Neural progenitor cell (in vitro differentiated cells): ENCODE measurements around the gene ARMH3. TPM values are rescaled to one million over a fixed set of nuclear protein-coding genes. Genes with fewer than 3 reads are reported as not detected.
"Not testable (repeated sequence)": the region's sequence is repeated elsewhere in the genome, so short reads cannot be mapped to it uniquely, and the experiment has no call there.

Experiments used
- DNase-seq: peaks from one replicate; pipeline ENCODE4 v3.0.0-alpha.2; 2016; ENCODE audit warnings: low spot score
- H2AFZ ChIP-seq: fragments of 200-600 bp; sonication (generic); replicated peaks from 2 replicates; pipeline ENCODE4 v1.6.1; 2016; ENCODE audit warnings: antibody characterized with exemption
- H3F3A ChIP-seq: fragments of 200-600 bp; sonication (generic); 2 replicates; pipeline ENCODE4 v1.6.1; 2016; ENCODE audit warnings: antibody characterized with exemption, low read depth
- H3K27ac ChIP-seq: fragments of 200-600 bp; sonication (generic); 2 replicates; pipeline ENCODE4 v1.5.1; 2016; ENCODE audit warnings: mild to moderate bottlenecking
- H3K27me3 ChIP-seq: fragments of 200-600 bp; sonication (generic); 2 replicates; pipeline ENCODE4 v1.6.1; 2016; ENCODE audit warnings: mild to moderate bottlenecking, moderate library complexity
- H3K36me3 ChIP-seq: fragments of 200-600 bp; sonication (generic); 2 replicates; pipeline ENCODE4 v1.5.1; 2016
- H3K4me1 ChIP-seq: fragments of 200-600 bp; sonication (generic); 2 replicates; pipeline ENCODE4 v1.6.1; 2016; ENCODE audit warnings: mixed run types
- H3K4me2 ChIP-seq: fragments of 200-600 bp; sonication (generic); 2 replicates; pipeline ENCODE4 v1.6.1; 2016
- H3K4me3 ChIP-seq: fragments of 200-600 bp; sonication (generic); 2 replicates; pipeline ENCODE4 v1.5.1; 2016
- H3K79me2 ChIP-seq: fragments of 200-600 bp; sonication (generic); 2 replicates; pipeline ENCODE4 v1.6.1; 2016; ENCODE audit warnings: low read depth
- H3K9ac ChIP-seq: fragments of 200-600 bp; sonication (generic); 2 replicates; pipeline ENCODE4 v1.6.1; 2016
- H3K9me3 ChIP-seq: fragments of 200-600 bp; sonication (generic); 2 replicates; pipeline ENCODE4 v1.5.1; 2016; ENCODE audit warnings: low read depth
- H4K20me1 ChIP-seq: fragments of 200-600 bp; sonication (generic); 2 replicates; pipeline ENCODE4 v1.6.1; 2016; ENCODE audit warnings: low read depth
- H3K27ac Mint-ChIP-seq: 3 replicates; pipeline ENCODE4 v1.8.0; 2021; ENCODE audit warnings: mixed read lengths
- H3K27me3 Mint-ChIP-seq: 2 replicates; pipeline ENCODE4 v1.8.0; 2022; ENCODE audit warnings: low read depth, mild to moderate bottlenecking, inconsistent platforms, moderate library complexity, mixed read lengths; ENCODE audit not compliant: insufficient read depth
- H3K36me3 Mint-ChIP-seq: 3 replicates; pipeline ENCODE4 v1.8.0; 2021; ENCODE audit warnings: mixed read lengths
- H3K4me1 Mint-ChIP-seq: 3 replicates; pipeline ENCODE4 v1.8.0; 2021; ENCODE audit warnings: mixed read lengths
- H3K4me3 Mint-ChIP-seq: 3 replicates; pipeline ENCODE4 v1.8.0; 2021; ENCODE audit warnings: mild to moderate bottlenecking, moderate library complexity, mixed read lengths
- H3K9me3 Mint-ChIP-seq: 3 replicates; pipeline ENCODE4 v1.8.0; 2020; ENCODE audit warnings: mixed read lengths
- EZH2 ChIP-seq: fragments of 200-600 bp; sonication (generic); IDR thresholded peaks from 2 replicates; pipeline ENCODE4 v1.6.1; 2017; ENCODE audit warnings: antibody characterized with exemption, mild to moderate bottlenecking, moderate library complexity
- EZH2phosphoT487 ChIP-seq: fragments of 200-600 bp; sonication (generic); IDR thresholded peaks from 2 replicates; pipeline ENCODE4 v1.6.1; 2017; ENCODE audit warnings: antibody characterized with exemption
- total RNA-seq: library from RNA; depleted of rRNA; stranded (reverse); fragments of >200 nt; gene quantifications from 2 replicates; pipeline ENCODE4 v1.2.3, GENCODE V29; 2015; ENCODE audit warnings: low replicate concordance
- TF ChIP-seq, protein P1 (sequence below): fragments of 200-600 bp; sonication (generic); IDR thresholded peaks from 2 replicates; pipeline ENCODE4 v1.5.1; 2017; ENCODE audit warnings: antibody characterized with exemption, mild to moderate bottlenecking

ARMH3 gene
- total RNA-seq, 1 donor from 2014 or later = 14.5 TPM

DNA sequence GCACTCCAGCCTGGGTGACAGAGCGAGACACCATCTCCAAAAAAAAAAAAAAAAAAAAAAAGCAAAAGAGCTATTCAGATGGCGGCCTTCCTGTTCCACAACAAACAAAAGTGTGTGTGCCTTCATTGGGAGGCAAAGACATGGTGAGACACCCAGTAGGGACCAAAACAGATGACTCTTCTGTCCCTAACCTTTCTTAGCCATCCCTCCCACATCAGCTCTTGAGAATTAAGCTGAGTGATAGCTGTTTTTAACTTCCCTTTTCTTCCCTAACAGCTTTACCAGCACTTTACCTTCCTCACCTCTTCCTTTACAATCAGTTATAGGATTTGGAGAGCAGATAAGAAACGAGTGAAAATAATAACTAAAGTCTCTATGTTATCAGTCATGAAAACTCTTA is 48.2 kb downstream of the ARMH3 start:
- Histone ChIP-seq H3K79me2 (no peaks in the 10 kb centered on the region), H3F3A (peaks cover 10% of the 10 kb centered on the region), H3K4me1 (no peaks in the 10 kb centered on the region), H3K9ac (no peak overlapping the region), H3K4me3 (no peak overlapping the region), H4K20me1 (no peaks in the 10 kb centered on the region), H3K9me3 (no peaks in the 10 kb centered on the region), H3K27me3 (no peaks in the 10 kb centered on the region), H3K4me2 (no peak overlapping the region), H3K27ac (no peak overlapping the region), H2AFZ (no peak overlapping the region), H3K36me3 (peaks cover 4% of the 10 kb centered on the region)
- no peak overlapping the region for H3K4me3 Mint-ChIP-seq
- TF ChIP-seq, protein P1, sequence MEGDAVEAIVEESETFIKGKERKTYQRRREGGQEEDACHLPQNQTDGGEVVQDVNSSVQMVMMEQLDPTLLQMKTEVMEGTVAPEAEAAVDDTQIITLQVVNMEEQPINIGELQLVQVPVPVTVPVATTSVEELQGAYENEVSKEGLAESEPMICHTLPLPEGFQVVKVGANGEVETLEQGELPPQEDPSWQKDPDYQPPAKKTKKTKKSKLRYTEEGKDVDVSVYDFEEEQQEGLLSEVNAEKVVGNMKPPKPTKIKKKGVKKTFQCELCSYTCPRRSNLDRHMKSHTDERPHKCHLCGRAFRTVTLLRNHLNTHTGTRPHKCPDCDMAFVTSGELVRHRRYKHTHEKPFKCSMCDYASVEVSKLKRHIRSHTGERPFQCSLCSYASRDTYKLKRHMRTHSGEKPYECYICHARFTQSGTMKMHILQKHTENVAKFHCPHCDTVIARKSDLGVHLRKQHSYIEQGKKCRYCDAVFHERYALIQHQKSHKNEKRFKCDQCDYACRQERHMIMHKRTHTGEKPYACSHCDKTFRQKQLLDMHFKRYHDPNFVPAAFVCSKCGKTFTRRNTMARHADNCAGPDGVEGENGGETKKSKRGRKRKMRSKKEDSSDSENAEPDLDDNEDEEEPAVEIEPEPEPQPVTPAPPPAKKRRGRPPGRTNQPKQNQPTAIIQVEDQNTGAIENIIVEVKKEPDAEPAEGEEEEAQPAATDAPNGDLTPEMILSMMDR = no peak
- no peak for TF ChIP-seq EZH2phosphoT487
- TF ChIP-seq EZH2 = no peak
- H3K36me3 Mint-ChIP-seq = peaks cover 14% of the 10 kb centered on the region
- H3K27me3 Mint-ChIP-seq = no peaks in the 10 kb centered on the region
- H3K27ac Mint-ChIP-seq = no peak overlapping the region
- H3K4me1 Mint-ChIP-seq = no peaks in the 10 kb centered on the region
- no peaks in the 10 kb centered on the region for H3K9me3 Mint-ChIP-seq
- no peak for DNase-seq

DNA sequence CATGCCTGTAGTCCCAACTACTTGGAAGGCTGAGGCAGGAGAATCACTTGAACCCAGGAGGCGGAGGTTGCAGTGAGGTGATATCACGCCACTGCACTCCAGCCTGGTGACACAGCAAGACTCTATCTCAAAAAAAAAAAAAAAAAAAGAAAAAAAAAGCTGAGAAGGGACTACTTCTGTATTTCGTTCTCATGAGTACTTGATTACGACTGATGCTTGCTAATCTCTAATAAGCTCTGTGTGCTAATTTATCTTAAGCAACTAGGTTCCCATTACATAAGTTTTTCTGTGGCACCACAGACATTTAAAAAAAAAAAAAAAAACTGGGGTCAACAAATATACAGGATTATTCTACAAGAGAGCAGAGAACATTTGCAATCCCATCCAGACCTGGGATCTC is 48.9 kb downstream of the ARMH3 start:
- not testable (repeated sequence) for H3K9me3 ChIP-seq, H3K9me3 Mint-ChIP-seq, H3K4me3 ChIP-seq, H3K4me3 Mint-ChIP-seq, H4K20me1 ChIP-seq, H3K27me3 Mint-ChIP-seq, H3K9ac ChIP-seq, H3K36me3 ChIP-seq, H3K4me1 ChIP-seq, H3K4me1 Mint-ChIP-seq, H3K79me2 ChIP-seq, H3K4me2 ChIP-seq, H3K27ac Mint-ChIP-seq, H2AFZ ChIP-seq, H3K27me3 ChIP-seq, DNase-seq, H3K27ac ChIP-seq
- H3F3A ChIP-seq = peaks cover 13% of the 10 kb centered on the region
- H3K36me3 Mint-ChIP-seq = peaks cover 18% of the 10 kb centered on the region

DNA sequence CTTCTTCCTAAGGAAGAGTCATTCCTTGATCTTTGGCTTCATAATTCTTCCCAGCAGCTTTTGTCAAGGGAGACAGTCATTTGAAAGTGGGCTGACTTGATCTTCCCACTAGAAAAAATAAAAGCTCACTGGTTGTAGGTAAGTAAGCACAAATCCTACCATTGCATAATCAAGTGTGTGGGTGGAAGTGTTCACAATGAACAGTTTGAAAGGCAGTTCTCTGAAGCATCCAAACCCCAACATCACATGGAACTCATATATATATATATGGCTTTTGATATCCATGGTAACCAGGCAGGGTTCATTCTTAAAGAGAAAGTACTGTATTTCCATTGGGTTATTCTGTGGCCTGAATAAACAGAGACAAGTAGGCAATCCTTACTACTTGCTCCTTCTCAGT is 51.6 kb downstream of the ARMH3 start:
- Histone ChIP-seq H3K36me3 (peaks cover 4% of the 10 kb centered on the region), H3K4me1 (peaks cover 14% of the 10 kb centered on the region), H2AFZ (no peak overlapping the region), H4K20me1 (no peaks in the 10 kb centered on the region), H3K4me3 (no peak overlapping the region), H3K27ac (no peak overlapping the region), H3K9ac (no peak overlapping the region), H3K9me3 (no peaks in the 10 kb centered on the region), H3K4me2 (no peak overlapping the region), H3K79me2 (no peaks in the 10 kb centered on the region), H3F3A (peaks cover 13% of the 10 kb centered on the region), H3K27me3 (no peaks in the 10 kb centered on the region)
- DNase-seq = no peak
- Mint-ChIP-seq H3K4me3 (no peak overlapping the region), H3K27ac (no peak overlapping the region), H3K4me1 (peaks cover 12% of the 10 kb centered on the region), H3K27me3 (no peaks in the 10 kb centered on the region), H3K9me3 (no peaks in the 10 kb centered on the region), H3K36me3 (peaks cover 21% of the 10 kb centered on the region)
- no peak for TF ChIP-seq EZH2phosphoT487
- no peak for TF ChIP-seq EZH2
- TF ChIP-seq, protein P1 = no peak

DNA sequence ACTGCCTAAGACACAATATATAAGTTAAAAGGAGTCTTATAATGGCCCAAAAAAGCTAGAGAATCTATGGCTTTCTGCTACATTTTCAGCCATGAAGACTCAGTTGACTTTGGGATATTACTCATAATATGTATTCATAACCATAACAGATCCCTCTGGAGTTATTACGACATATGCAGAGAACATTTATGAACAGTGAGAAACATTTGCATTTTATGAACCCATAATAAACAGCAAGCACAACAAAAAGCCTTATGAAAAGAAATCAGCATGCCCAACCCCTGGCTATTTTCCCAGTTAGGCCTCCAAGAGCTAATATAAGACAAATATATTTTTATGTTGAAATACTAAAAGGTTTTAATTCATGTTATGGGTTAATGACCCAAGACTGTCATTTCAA is 52.4 kb downstream of the ARMH3 start:
- H3K4me3 ChIP-seq = no peak overlapping the region
- H3K27me3 ChIP-seq = no peaks in the 10 kb centered on the region
- H3K27ac Mint-ChIP-seq = no peak overlapping the region
- H4K20me1 ChIP-seq = no peaks in the 10 kb centered on the region
- H3K79me2 ChIP-seq = no peaks in the 10 kb centered on the region
- peaks cover 12% of the 10 kb centered on the region for H3K4me1 Mint-ChIP-seq
- no peak overlapping the region for H3K4me3 Mint-ChIP-seq
- H3F3A ChIP-seq = peaks cover 13% of the 10 kb centered on the region
- peaks cover 21% of the 10 kb centered on the region for H3K36me3 Mint-ChIP-seq
- no peaks in the 10 kb centered on the region for H3K27me3 Mint-ChIP-seq
- TF ChIP-seq EZH2phosphoT487 = no peak
- no peak for TF ChIP-seq EZH2
- TF ChIP-seq, protein P1 = no peak
- H3K4me2 ChIP-seq = no peak overlapping the region
- H2AFZ ChIP-seq = no peak overlapping the region
- H3K9me3 ChIP-seq = no peaks in the 10 kb centered on the region
- H3K4me1 ChIP-seq = peaks cover 14% of the 10 kb centered on the region
- no peak overlapping the region for H3K27ac ChIP-seq
- H3K9ac ChIP-seq = no peak overlapping the region
- H3K36me3 ChIP-seq = peaks cover 4% of the 10 kb centered on the region
- no peaks in the 10 kb centered on the region for H3K9me3 Mint-ChIP-seq
- DNase-seq = no peak
